IPS-15b (cell line): ENCODE results near the gene NDUFA13.
A peak's percentile ranks its signal among the peaks of the same experiment; 100 is the strongest.

Experiments
- H3K27me3 ChIP-seq: one replicate; pipeline ENCODE4 v1.6.1; 2013; ENCODE audit warnings: low read length; ENCODE audit not compliant: control insufficient read depth, insufficient read depth
- H3K36me3 ChIP-seq: one replicate; pipeline ENCODE4 v1.6.1; 2013; ENCODE audit warnings: low read length; ENCODE audit not compliant: control insufficient read depth, insufficient read depth
- H3K4me1 ChIP-seq: one replicate; pipeline ENCODE4 v1.6.1; 2013; ENCODE audit warnings: mild to moderate bottlenecking, low read length; ENCODE audit not compliant: control insufficient read depth, insufficient read depth
- H3K4me3 ChIP-seq: one replicate; pipeline ENCODE4 v1.5.1; 2013; ENCODE audit warnings: low read depth, low read length
- H3K9ac ChIP-seq: one replicate; pipeline ENCODE4 v1.6.1; 2013; ENCODE audit warnings: low read depth, mild to moderate bottlenecking, low read length
- H3K9me3 ChIP-seq: one replicate; pipeline ENCODE4 v1.6.1; 2013; ENCODE audit warnings: mild to moderate bottlenecking, low read length; ENCODE audit not compliant: control insufficient read depth, insufficient read depth

NDUFA13 gene

GRCh38 chr19:19485161-19485997, 30.6 kb upstream of the NDUFA13 start:
- Histone ChIP-seq H3K9ac (peak overlapping the region; percentile 72), H3K9me3 (no peaks in the 10 kb centered on the region), H3K4me3 (no peak overlapping the region), H3K27me3 (no peaks in the 10 kb centered on the region), H3K4me1 (peaks cover 9% of the 10 kb centered on the region), H3K36me3 (peaks cover 8% of the 10 kb centered on the region)

- Histone ChIP-seq H3K36me3 (peaks cover 6% of the 10 kb centered on the region), H3K9ac (peak overlapping the region; percentile 72), H3K4me1 (peaks cover 9% of the 10 kb centered on the region), H3K27me3 (no peaks in the 10 kb centered on the region), H3K9me3 (no peaks in the 10 kb centered on the region), H3K4me3 (no peak overlapping the region)
Observed at GRCh38 chr19:19485998-19486290, 30.1 kb upstream of the NDUFA13 start.

- H3K4me3 ChIP-seq, result no peak overlapping the region
- peaks cover 9% of the 10 kb centered on the region for H3K4me1 ChIP-seq
- no peaks in the 10 kb centered on the region for H3K9me3 ChIP-seq
- no peak overlapping the region for H3K9ac ChIP-seq
- no peaks in the 10 kb centered on the region for H3K27me3 ChIP-seq
- peaks cover 6% of the 10 kb centered on the region for H3K36me3 ChIP-seq
Observed at GRCh38 chr19:19486343-19487076, 29.5 kb upstream of the NDUFA13 start.

- no peaks in the 10 kb centered on the region for H3K27me3 ChIP-seq
- H3K4me3 ChIP-seq, result no peak overlapping the region
- no peaks in the 10 kb centered on the region for H3K9me3 ChIP-seq
- peak overlapping the region; percentile 12 for H3K9ac ChIP-seq
- peaks cover 9% of the 10 kb centered on the region for H3K4me1 ChIP-seq
- H3K36me3 ChIP-seq, result peaks cover 10% of the 10 kb centered on the region
Observed at GRCh38 chr19:19487077-19487949, 28.7 kb upstream of the NDUFA13 start.

- H3K4me1 ChIP-seq, result peaks cover 9% of the 10 kb centered on the region
- no peak overlapping the region for H3K4me3 ChIP-seq
- H3K27me3 ChIP-seq, result no peaks in the 10 kb centered on the region
- peaks cover 14% of the 10 kb centered on the region for H3K36me3 ChIP-seq
- peak overlapping the region; percentile 12 for H3K9ac ChIP-seq
- H3K9me3 ChIP-seq, result no peaks in the 10 kb centered on the region
Observed at GRCh38 chr19:19487950-19488874, 27.8 kb upstream of the NDUFA13 start.

GRCh38 chr19:19488875-19489690, 26.9 kb upstream of the NDUFA13 start:
- no peak overlapping the region for H3K9ac ChIP-seq
- H3K36me3 ChIP-seq, result peaks cover 15% of the 10 kb centered on the region
- H3K9me3 ChIP-seq, result no peaks in the 10 kb centered on the region
- peaks cover 9% of the 10 kb centered on the region for H3K4me1 ChIP-seq
- H3K27me3 ChIP-seq, result no peaks in the 10 kb centered on the region
- H3K4me3 ChIP-seq, result no peak overlapping the region

- Histone ChIP-seq H3K9ac (no peak overlapping the region), H3K9me3 (no peaks in the 10 kb centered on the region), H3K36me3 (peaks cover 22% of the 10 kb centered on the region), H3K4me3 (no peak overlapping the region), H3K27me3 (no peaks in the 10 kb centered on the region), H3K4me1 (peaks cover 9% of the 10 kb centered on the region)
Observed at GRCh38 chr19:19489804-19490204, 26.2 kb upstream of the NDUFA13 start.

GRCh38 chr19:19490214-19490968, 25.6 kb upstream of the NDUFA13 start:
- no peak overlapping the region for H3K9ac ChIP-seq
- no peaks in the 10 kb centered on the region for H3K27me3 ChIP-seq
- H3K9me3 ChIP-seq, result no peaks in the 10 kb centered on the region
- H3K36me3 ChIP-seq, result peaks cover 24% of the 10 kb centered on the region
- no peak overlapping the region for H3K4me3 ChIP-seq
- peaks cover 9% of the 10 kb centered on the region for H3K4me1 ChIP-seq

GRCh38 chr19:19491321-19492025, 24.6 kb upstream of the NDUFA13 start:
- H3K27me3 ChIP-seq, result no peaks in the 10 kb centered on the region
- H3K4me1 ChIP-seq, result peaks cover 9% of the 10 kb centered on the region
- H3K9ac ChIP-seq, result no peak overlapping the region

More at GRCh38 chr19:19491321-19492025, 24.6 kb upstream of the NDUFA13 start:
- Histone ChIP-seq H3K9me3 (no peaks in the 10 kb centered on the region), H3K4me3 (no peak overlapping the region), H3K36me3 (peaks cover 35% of the 10 kb centered on the region)
